T-helper 22 cell (primary cell): ENCODE data around the gene LRRC37B.
A peak's percentile ranks its signal among the peaks of the same experiment; 100 is the strongest.
"Not testable (repeated sequence)": the region's sequence is repeated elsewhere in the genome, so short reads cannot be mapped to it uniquely, and the experiment has no call there.

ENCODE experiments used
- DNase-seq: peaks from one replicate; pipeline ENCODE4 v3.0.0-alpha.2; 2020; ENCODE audit warnings: low read depth

LRRC37B gene

DNA sequence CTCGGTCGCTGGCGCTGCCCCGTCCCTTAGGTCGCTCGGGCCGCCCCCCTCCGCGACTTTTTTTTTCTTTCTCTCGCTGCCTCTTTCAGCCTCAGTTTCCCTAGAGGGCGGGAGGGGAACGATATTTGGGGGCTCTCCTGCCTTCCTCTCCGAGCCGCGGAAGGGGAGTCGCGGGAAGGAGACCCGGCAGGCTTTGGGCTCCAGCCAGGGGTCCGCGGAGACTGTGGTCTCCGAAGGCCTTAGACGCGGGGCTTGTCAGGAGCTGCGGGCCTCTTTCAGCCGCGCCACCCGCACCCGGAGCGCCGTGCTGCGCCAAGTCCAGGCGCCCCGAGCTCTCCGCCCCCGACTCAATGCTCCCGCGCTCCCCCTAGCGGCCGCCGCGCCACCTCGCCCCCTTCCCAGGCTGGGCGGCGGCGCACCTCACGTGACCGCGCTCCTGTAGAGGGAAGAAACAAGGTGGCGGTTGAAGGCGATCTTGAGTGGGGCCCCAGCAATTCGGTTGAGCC is at the start of gene LRRC37B:
LRRC37B (plus strand) TSS at position 427 of the 506 bp plus-strand sequence. CDS start 14,010 bp downstream, outside the sequence.
- DNase-seq = peak; percentile 77

DNA sequence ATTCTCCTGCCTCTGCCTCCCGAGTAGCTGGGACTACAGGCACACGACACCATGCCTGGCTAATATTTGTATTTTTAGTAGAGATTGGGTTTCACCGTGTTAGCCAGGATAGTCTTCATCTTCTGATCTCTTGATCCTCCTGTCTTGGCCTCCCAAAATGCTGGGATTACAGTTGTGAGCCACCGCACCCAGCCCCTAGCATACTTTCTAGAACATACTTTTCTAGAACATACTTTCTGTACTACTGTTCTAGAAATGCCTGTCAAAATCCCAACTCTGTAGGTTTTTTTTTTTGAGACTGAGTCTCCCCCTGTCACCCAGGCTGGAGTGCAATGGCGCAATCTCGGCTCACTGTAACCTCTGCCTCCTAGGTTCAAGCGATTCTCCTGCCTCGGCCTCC is 43.1 kb upstream of the LRRC37B start:
- not testable (repeated sequence) for DNase-seq

DNA sequence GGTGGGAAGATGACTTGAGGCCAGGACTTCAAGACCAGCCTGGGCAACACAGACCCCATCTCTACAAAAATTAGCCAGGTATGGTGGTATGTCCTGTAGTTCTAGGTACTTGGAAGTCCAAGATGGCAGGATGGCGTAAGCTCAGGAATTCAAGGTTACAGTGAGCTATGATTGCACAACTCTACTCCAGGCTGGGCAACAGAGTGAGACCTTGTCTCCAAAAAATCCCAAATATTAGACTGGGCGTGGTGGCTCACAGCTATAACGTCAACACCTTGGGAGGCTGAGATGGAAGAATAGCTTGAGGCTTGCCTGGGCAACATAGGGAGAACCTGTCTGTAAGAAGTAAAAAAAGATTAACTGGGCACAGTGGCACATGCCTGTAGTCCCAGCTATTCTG is 39.5 kb upstream of the LRRC37B start:
- no peak for DNase-seq

DNA sequence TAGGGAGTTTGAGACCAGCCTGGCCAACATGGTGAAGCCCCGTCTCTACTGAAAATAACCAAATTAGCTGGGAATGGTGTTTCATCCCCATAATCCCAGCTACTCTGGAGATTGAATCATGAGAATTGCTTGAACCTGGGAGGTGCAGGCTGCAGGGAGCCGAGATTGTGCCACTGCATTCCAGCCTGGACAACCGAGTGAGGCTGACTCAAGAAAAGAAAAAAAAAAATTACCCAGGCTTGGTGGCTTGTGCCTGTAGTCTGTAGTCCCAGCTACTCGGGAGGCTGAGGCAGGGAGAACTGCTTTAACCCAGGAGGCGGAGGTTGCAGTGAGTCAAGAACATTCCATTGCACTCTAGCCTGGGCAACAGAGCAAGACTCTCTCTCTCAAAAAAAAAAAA is 36.8 kb upstream of the LRRC37B start:
- DNase-seq = not testable (repeated sequence)

DNA sequence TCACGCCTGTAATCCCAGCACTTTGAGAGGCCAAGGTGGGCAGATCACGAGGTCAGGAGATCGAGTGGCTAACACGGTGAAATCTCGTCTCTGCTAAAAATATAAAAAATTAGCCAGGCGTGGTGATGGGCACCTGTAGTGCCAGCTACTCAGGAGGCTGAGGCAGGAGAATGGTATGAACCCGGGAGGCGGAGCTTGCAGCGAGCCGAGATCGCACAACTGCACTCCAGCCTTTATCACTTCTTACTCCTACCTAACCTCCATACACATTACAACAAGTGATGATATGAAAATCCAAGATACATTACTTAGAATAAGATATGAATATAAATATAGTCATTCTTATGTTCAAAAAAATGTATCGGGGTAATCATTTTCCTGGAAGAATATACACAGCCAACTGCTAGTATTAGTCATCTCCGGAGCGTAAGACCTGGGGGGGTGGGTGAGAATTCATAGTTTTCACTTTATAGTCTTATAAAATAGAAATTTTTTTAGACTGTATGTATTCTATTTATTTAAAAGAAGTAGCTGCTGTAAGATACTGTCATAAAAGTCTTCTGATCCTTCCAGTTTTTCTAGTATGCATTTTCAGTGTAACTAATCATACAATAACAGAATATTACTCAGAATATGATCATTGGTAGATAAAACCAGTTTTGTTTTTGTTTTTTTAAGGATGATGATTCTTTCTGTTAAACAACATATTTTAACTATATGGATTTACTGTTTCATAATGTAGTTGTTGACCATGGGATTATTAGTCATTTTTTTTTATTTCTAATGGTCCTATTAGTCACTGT is 32.7 kb upstream of the LRRC37B start:
- DNase-seq = not testable (repeated sequence)

DNA sequence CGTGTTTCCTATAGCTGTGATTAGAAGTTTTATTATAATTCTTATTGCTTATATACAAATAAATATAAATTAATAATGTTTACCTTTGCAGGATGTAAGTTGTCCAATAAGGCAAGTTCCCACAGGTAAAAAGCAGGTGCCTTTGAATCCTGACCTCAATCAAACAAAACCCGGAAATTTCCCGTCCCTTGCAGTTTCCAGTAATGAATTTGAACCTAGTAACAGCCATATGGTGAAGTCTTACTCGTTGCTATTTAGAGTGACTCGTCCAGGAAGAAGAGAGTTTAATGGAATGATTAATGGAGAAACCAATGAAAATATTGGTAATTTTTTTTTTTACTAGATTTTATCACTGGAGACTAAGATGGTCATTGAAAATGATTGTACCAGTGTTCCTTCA is 31.8 kb upstream of the LRRC37B start:
- not testable (repeated sequence) for DNase-seq

DNA sequence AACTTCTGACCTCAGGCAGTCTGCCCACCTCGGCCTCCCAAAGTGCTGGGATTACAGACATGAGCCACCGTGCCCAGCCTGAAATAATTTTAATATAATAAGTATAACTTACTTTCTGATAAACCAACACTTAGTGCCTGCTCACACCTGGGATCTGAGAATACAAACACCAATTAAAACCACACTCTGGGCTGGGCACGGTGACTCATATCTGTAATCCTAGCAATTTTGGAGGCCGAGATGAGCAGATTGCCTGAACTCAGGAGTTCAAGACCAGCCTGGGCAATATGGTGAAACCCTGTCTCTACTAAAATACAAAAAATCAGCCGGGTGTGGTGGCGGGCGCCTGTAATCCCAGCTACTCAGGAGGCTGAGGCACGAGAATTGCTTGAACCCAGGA is 15.4 kb upstream of the LRRC37B start:
- not testable (repeated sequence) for DNase-seq

DNA sequence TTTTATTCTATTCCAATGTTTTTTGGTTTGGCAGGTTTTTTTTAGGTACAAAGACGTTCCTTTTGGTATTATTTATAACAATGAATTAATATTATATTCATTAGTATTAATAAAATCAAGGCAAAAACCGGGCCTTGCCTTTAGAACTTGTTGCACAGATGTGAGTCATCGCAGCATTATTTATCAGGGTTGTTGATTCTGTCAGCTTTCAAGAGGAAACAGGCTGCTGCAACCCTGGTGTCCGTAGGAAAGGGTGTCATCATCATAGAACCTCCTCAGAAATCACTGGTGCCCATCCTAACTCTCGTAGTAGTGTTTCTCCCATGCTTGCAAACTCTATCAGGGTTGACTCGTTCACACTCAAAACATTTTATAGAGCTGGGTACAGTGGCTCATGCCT is 10.2 kb upstream of the LRRC37B start:
- DNase-seq = no peak

DNA sequence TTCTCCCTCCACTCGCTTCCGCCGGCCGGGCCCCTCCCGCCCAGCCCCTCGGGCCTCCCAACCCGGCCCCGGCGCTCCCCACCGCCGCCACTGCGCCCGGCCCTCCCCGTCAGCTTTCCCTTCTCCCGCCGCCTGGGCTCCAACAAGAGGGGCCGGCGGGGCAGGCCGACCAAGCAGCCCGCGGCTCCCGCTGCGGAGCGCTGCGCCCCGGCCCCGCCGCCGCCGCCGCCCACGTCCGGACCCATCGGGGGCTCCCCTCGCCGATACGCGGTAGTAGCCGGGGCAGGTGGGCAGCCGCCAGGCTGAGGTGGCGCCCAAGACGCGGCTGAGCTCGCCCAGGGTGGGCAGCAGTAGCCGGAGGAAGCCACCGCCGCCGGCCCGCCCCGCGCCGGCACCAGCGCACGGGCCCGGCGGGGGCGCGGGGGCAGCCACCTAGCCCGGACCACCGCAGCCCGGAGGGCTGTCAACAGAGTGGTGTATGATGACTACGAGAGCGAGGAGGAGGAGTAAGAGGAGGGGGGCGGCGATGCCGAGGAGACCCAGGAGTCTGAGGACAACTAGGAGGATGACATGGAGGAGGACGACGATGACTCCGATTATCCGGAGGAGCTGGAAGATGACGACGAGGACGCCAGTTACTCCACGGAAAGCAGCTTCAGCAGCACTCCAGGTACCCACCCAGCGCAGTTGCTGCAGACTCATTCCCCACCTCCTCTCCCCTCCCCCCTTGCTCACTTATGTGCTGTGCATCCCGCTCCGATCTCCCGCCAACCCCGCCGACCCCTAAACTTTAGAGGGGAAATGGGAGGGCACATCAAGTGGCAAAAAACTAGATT is 498 bp downstream of the LRRC37B start:
- DNase-seq = peak; percentile 14

DNA sequence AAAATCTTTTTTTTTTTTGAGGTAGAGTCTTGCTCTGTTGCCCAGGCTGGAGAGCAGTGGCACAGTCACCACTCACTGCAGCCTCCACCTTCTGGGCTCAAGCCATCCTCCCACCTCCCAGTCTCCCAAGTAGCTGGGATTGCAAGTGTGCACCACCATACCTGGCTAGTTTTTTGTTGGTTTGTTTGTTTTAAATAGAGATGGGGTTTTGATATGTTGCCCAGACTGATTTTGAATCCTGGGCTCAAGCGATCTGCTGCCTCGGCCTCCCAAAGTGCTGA is 2.0 kb downstream of the LRRC37B start:
- DNase-seq = no peak

DNA sequence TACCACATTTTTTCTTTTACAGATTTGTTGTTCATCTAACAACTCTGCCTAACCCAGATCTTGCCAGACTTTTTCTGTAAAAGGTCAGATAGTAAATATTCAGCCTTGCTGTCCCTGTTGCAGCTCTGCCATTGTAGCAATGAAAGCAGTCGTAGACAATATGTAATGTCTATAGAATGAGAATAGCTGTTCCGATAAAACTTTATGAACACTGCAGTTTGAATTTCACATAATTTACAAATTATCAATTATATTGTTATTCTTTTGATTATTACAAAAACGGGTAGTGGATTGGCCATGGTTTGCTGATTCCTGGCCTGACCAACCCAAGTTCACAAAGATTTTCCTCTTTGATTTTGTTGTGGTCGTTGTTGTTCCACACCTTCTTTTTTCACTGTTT is 2.9 kb downstream of the LRRC37B start:
- DNase-seq = no peak

DNA sequence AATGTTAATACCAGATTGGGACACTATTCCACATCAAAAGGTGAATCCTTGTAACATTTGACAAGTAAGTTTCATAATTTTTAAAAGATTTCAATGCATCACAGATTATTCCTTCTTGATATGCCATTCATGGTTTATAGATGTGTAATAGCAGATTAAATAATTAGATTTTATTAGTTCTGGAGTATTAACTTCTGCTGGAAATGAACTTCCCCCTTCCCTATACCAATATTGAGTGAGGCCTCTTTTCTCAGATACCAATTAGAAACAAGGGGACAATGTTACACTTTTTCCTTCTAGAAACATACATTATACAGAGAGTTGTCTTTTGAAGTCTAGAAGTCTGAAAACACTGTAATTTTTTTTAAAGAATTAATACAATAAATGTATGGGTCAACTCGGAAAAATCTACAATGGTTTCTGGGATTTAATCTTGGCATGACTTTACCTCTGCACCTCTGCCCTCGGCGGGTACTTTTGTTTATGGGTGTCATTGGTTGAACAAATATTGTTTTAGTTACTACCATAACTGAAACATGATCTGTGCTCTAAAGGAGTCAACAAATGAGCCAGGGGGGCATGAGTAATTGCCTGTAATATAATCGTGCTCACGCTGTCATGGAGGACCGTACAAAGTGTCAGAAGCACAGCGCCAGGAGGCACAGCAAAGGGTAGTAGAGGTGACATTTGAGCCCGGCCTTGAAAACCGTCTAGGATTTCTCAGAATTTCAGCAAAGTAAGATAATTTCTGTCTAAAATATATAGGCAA is 8.2 kb downstream of the LRRC37B start:
- no peak for DNase-seq

DNA sequence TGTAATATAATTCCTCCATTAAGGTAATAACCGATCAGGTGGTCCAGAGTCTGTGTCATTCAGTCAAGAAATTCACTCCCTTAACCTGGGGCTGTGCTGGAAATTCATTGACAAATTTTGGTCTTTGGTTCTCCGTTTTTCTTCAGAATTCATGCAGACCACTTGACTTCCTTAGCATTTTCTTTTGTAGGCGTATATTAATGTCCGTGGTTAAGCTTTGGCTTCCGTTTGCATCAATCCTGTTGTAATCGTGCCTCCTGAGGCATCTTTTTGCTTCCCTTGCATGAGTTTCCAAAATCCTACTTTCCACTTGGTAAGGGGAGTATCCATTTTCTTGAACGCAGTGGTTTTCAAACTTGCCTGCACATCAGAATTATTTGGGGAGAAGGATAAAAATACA is 9.0 kb downstream of the LRRC37B start:
- DNase-seq = no peak

DNA sequence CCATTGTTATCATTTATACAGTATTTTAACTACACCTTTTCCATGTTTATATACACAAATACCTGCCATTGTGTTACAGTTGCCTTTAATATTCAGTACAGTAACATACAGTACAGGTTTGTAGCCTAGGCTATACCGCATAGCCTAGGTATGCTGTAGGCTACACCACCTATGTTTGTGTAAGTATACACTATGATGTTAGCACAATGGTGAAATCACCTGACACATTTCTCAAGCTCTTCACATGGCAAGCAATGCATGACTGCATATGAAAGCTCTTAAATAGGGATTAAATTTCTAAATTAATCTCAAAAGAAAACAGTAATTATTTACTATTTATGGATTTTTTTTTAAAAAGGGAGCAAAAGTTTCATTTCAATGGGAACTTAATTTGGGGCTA is 12.0 kb downstream of the LRRC37B start:
- DNase-seq = no peak

DNA sequence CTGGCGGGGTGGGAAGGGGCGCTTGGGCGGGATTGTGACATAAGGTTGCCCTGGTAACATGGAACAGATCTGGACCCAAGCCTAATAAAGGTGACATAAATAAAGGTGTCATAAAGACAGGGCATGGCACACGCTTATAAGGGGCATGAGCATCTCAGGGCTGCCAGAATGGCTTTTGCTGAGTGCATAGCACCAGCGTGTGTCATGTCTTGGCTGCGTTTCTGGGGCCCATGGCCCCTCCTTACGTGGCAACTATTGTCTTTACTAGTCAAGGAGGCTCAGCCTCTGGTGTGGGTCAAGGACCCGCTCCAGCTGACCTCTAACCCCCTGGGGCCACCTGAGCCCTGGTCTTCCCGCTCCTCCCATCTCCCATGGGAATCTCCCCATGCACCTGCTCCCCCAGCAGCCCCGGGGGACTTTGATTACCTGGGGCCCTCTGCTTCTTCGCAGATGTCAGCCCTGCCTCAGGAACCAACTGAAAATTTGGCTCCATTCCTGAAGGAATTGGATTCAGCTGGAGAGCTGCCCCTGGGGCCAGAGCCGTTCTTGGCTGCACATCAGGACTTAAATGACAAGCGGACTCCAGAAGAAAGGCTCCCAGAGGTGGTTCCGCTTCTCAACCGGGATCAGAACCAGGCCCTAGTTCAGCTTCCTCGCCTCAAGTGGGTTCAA is 13.9 kb downstream of the LRRC37B start:
- DNase-seq = no peak

DNA sequence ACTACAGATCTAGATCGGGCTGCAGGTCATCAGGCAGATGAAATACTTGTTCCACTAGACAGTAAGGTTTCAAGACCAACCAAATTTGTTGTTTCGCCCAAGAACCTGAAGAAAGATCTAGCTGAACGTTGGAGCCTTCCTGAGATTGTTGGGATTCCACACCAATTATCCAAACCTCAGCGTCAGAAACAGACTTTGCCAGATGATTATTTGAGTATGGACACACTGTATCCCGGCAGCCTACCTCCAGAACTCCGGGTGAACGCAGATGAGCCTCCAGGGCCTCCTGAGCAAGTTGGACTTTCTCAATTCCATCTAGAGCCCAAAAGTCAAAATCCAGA is 14.4 kb downstream of the LRRC37B start:
- no peak for DNase-seq

DNA sequence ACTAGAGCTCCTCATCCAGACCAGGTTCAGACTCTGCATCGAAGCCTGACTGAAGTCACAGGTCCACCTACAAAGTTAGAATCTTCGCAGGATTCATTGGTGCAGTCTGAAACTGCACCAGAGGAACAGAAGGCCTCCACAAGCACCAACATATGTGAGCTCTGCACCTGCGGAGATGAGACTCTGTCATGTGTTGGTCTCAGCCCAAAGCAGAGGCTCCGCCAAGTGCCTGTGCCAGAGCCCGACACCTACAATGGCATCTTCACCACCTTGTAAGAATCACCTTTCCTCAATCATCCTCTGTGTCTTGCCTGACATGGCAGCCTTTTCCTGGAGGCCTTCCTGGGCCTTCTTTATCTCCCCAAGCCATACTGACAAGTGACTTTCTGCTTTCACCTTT is 15.4 kb downstream of the LRRC37B start:
- not testable (repeated sequence) for DNase-seq

DNA sequence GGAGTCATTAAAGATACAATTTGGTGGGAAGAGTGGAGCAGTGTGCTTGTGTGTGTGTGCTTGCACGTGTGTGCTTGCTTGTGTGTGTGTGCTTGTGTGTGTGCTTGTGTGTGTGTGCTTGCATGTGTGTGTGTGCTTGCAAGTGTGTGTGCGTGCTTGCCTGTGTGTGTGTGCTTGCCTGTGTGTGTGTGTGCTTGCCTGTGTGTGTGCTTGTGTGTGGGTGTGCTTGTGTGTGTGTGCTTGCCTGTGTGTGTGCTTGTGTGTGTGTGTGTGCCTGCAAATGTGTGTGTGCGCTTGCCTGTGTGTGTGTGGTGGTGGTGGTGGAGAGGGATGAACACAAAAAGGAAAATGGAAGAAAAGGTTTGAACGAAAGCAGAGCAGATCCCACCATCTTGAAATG is 20.1 kb downstream of the LRRC37B start:
- not testable (repeated sequence) for DNase-seq

DNA sequence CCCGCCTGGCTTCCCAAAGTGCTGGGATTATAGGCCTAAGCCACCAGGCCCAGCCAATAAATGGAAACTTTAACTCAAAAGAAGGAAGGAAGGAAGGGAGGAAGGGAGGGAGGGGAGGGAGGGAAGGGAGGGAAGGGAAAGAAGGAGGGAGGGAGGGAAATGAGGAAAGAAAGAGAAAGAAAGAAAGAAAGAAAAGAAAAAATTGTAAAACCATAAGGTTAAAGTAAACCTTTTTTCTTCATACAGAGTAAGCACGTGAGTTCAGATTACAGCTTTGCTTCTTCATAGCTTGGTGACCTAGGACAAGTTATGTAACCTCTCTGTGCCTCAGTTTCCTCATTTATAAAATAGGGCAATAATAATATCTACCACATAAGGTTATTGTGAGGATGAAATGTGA is 26.0 kb downstream of the LRRC37B start:
- no peak for DNase-seq

DNA sequence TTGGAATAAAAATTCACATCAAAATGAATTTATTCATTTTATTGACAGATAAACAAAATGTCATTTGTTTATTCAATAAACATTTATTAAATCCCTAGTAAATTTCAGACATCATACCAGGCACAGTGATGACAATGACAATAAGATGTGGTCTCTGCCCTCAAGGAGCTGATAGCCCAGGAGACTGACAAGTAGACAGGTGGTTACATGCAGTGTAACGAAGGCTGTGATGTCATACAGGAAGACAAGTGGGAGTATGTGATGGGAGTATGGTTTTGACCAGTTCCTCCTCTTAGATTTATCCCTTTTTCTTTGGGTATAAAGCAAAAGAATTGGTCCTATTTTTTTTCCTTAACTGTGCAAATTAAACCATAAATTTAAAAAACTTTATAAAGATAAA is 26.6 kb downstream of the LRRC37B start:
- not testable (repeated sequence) for DNase-seq

DNA sequence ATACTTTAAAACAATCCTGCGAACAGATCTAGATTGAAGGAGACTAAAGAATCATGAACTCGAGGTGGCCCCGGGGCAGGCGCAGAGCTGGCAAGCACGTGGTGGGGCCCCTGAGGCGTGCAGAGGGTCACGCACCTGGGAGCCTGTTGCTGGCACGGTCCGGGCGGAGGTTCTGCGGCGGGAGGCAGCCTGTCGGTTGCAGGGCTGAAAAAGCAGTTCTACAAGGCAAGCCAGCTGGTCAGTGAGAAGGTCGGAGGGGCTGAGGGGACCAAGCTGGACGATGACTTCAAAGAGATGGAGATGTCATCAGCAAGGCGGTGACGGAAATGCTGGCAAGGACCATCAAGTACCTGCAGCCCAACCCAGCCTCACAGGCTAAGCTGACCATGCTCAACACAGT is 33.1 kb downstream of the LRRC37B start:
- not testable (repeated sequence) for DNase-seq

DNA sequence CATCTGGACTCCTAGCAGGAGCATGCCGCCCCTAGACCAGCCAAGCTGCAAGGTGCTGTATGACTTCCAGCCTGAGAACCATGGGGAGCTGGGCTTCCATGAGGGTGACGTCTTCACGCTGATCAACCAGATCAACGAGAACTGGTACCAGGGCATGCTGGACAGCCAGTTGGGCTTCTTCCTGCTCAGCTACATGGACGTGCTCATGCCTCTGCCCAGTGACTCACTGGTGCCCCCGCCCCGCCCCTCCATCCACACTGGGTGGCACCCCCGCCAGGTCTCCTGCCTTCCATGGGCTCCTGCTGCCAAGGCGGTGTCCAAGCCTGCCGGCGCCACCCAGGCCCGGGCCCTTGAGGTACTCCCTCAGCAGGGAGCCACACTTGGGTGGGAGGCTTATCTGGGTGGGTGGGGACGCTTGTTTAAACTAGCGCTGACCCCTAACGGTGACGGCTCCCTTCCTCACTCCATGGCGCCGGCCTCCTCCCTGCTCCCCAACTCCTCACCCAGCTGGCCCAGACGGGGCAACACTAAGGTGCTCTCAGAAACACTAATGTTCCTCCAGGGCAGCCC is 34.2 kb downstream of the LRRC37B start:
- DNase-seq = not testable (repeated sequence)
